Mucosa of descending colon (tissue), 3 donors: Measurements from ENCODE around the gene EMID1. TPM values are rescaled to one million over a fixed set of nuclear protein-coding genes. Genes with fewer than 3 reads are reported as not detected.

Experiments used
- ATAC-seq: fragments of 200-7000 bp; cut with Tn5 transposase; one replicate; pipeline ENCODE4 v1.9.1; 2020; ENCODE audit warnings: mild to moderate bottlenecking, moderate library complexity
- DNase-seq, 3 donors: peaks; one replicate each; pipeline ENCODE4 v3.0.0-alpha.2; 2020
- H3K36me3 ChIP-seq: fragments of 200-600 bp; one replicate; pipeline ENCODE4 v1.8.0; 2021; ENCODE audit warnings: low read depth, mild to moderate bottlenecking
- H3K4me1 ChIP-seq: fragments of 200-600 bp; one replicate; pipeline ENCODE4 v1.8.0; 2021; ENCODE audit warnings: low read depth, mild to moderate bottlenecking
- H3K4me3 ChIP-seq: fragments of 200-600 bp; one replicate; pipeline ENCODE4 v1.8.0; 2021; ENCODE audit warnings: mild to moderate bottlenecking
- H3K9me3 ChIP-seq: fragments of 200-600 bp; one replicate; pipeline ENCODE4 v1.8.0; 2021; ENCODE audit warnings: mild to moderate bottlenecking
- intact Hi-C, 2 donors: fragments of 100-400 bp; cut with DNase I in 1 of 2; cut with micrococcal nuclease in 1 of 2; formaldehyde crosslinking; loops; one replicate each; pipeline versions ENCODE4 v1.11.0 to v1.11.1; 2022; cut with DNase I, micrococcal nuclease
- total RNA-seq, 3 donors: library from RNA; stranded (reverse); fragmentation: NEBNext Ultra II Directional in 2 of 3; extraction: Animal tissue kit (Norgen Biotek cat#: 25700) in 2 of 3; gene quantifications; one replicate each; pipeline versions ENCODE4 v1.2.1 to v1.2.4, GENCODE V29; 2021 to 2023
- TF ChIP-seq, protein P1 (sequence below): fragments of 200-600 bp; IDR thresholded peaks from one replicate; pipeline ENCODE4 v1.8.0; 2022; ENCODE audit warnings: antibody characterized with exemption, mild to moderate bottlenecking
- donor health status: DM: no; HTN: no; CAD: no; lungs with moderate emphysema.
- donor health status: DM: no; HTN: no; CAD: no.
- donor health status: DM: no; HTN: yes; CAD: no.

Gene EMID1
- total RNA-seq, 3 donors from 2014 or later: 1.6 to 4.3 (median 3.0) TPM

DNA sequence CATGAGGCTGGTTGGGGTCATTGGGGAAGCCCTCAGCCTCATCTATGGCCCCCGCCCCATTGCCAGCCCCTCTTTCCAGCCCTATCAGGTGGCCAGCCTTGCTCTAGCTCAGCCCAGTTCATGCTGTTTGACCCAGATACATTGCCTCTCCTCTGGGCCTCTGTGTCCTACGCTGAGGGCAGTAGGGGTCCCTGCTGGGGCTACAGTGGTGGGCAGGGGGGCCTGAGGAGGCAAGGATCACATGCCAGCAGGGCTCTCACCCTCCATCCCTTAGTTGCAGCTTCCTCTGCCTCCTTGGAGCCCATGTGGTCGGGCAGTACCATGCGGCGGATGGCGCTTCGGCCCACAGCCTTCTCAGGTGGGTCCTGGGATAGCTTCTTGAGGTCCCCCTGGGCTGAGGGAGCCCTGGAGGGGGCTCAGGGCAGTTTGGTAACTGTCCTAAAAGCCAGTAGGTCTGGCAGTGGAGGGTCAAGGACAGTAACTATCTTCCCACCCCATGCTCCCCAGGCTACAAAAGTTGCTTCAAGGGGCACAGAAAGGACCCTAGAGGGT lies 19.2 kb downstream of the EMID1 start:
- TF ChIP-seq, protein P1, sequence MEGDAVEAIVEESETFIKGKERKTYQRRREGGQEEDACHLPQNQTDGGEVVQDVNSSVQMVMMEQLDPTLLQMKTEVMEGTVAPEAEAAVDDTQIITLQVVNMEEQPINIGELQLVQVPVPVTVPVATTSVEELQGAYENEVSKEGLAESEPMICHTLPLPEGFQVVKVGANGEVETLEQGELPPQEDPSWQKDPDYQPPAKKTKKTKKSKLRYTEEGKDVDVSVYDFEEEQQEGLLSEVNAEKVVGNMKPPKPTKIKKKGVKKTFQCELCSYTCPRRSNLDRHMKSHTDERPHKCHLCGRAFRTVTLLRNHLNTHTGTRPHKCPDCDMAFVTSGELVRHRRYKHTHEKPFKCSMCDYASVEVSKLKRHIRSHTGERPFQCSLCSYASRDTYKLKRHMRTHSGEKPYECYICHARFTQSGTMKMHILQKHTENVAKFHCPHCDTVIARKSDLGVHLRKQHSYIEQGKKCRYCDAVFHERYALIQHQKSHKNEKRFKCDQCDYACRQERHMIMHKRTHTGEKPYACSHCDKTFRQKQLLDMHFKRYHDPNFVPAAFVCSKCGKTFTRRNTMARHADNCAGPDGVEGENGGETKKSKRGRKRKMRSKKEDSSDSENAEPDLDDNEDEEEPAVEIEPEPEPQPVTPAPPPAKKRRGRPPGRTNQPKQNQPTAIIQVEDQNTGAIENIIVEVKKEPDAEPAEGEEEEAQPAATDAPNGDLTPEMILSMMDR: no peak

DNA sequence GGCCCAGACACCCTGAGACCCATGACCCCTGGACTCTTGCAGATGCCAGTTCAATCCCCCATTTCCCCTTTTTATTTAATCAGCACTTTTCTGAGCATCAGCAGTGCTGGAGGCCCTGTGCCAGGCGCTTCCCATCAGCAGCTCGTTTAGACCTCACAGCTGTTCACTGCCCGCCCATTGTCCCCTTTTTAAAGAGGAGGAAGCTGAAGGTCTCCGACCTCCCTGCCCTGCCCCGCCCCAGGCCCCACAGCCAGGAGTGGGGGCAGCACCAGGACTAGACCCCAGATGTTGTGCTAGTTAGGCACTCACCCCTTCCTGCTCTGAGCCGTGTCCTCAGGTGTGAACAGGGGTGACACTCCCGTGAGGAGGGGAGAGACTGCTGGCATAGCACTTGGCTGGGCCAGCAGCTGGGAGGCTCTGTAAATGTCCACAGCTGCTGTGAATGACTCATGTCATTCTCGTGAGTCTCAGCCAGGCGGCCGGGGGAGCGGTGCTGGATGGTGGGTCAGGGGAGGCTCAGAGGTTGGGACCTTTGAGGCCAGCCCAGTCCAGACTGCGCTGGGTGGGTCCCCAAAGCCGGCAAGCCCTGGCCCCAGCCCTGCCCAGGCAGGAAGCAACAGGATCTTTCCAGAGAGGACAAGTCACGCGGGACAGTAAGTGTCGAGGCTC lies 19.9 kb downstream of the EMID1 start:
- intact Hi-C loops: no loop called here
- no peaks in the 10 kb centered on the region for H3K36me3 ChIP-seq
- no peak overlapping the region for H3K4me3 ChIP-seq
- H3K4me1 ChIP-seq: no peaks in the 10 kb centered on the region
- DNase-seq (peak in 2 of 3 donors; percentile 42 to 49), ATAC-seq (peak; percentile 73)
- no peaks in the 10 kb centered on the region for H3K9me3 ChIP-seq
- TF ChIP-seq, protein P1: no peak

More for the DNA sequence above, 19.2 kb downstream of the EMID1 start:
- DNase-seq (no peak), ATAC-seq (no peak)
- Histone ChIP-seq H3K4me3 (no peak overlapping the region), H3K36me3 (no peaks in the 10 kb centered on the region), H3K4me1 (no peaks in the 10 kb centered on the region), H3K9me3 (no peaks in the 10 kb centered on the region)
- intact Hi-C loops: no loop called here

DNA sequence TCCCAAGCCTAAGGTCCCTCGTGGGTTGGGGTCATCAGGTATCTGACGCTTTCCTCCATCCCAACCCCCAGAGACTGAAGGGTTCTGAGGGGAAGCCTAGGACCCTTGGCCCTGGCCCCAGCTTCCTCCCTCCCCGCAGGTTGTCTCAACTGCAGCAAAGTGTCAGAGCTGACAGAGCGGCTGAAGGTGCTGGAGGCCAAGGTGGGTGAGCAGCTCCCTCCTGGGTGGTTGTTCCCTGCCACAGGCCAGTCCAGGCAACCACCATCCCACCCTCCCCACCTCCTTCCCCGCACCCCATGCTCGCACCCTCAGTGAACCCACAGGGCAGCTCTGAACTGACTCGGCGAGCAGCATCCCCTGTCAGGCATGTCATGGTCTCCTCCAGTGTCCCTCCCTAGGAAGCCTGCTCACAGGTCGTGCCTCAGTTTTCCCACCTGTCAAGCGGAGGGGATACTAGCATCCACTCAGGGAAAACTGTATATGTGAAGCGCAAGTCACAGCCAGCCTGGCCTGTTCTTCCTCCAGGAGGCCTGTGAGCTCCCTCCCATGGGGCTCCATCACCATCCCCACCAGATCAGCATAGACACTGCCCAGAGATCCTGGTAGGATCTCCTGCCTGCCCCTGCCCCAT lies 20.8 kb downstream of the EMID1 start:
- H3K4me3 ChIP-seq: no peak overlapping the region
- no peaks in the 10 kb centered on the region for H3K9me3 ChIP-seq
- DNase-seq: no peak
- no peaks in the 10 kb centered on the region for H3K4me1 ChIP-seq
- H3K36me3 ChIP-seq: no peaks in the 10 kb centered on the region
- intact Hi-C loops: no loop called here
- no peak for ATAC-seq
- TF ChIP-seq, protein P1: no peak

DNA sequence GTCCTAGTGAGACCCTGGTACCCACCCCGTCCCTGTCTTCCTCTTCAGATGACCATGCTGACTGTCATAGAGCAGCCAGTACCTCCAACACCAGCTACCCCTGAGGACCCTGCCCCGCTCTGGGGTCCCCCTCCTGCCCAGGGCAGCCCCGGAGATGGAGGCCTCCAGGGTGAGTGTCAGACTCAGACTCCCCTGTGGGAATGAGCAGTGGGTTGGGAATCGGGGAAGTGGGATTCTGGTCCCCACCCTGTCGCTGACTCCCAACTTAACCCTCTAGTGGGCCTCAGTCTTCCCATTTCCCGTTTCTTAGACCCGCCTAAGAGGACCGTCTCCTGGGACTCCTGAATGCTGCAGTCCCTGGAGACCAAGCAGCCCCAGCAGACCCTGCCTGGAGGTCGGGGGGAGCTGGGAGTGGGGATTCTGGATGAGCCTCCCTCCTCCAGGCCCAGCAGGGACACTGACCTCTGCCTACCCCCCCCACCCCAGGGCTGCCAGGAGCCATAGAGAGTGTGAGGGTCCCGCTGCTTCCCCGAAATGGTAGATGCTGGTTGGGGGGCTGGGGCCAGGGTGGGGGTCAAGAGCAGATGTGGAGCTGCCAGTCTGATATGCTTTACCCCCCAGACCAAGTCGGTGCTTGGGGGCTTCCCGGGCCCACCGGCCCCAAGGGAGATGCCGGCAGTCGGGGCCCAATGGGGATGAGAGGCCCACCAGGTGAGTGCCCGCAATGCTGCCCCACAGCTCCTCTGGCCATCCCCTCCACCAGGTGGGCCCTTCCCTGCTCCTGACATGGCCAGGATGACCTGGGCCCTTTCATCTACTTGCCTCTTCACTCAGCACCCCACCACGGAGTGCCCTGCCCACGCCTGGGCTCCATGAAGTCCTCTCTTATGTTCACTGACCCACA lies 25.5 kb downstream of the EMID1 start:
- DNase-seq: no peak

More for the DNA sequence above, 25.5 kb downstream of the EMID1 start:
- H3K9me3 ChIP-seq: no peaks in the 10 kb centered on the region
- H3K4me1 ChIP-seq: no peaks in the 10 kb centered on the region
- no peaks in the 10 kb centered on the region for H3K36me3 ChIP-seq
- TF ChIP-seq, protein P1: no peak
- H3K4me3 ChIP-seq: no peak overlapping the region
- ATAC-seq: no peak
- intact Hi-C loops: no loop called here
